WI38 (cell line): ENCODE results near the gene LRRC30.

Experiments
- H3K4me3 ChIP-seq: 2 replicates; pipeline ENCODE4 v1.5.1; 2011; ENCODE audit warnings: low read depth, mild to moderate bottlenecking, control low read depth, low read length
- CTCF ChIP-seq: IDR thresholded peaks from 2 replicates; pipeline ENCODE4 v1.5.1; 2012; ENCODE audit warnings: low read depth, mild to moderate bottlenecking, control low read depth, low read length

The LRRC30 gene

GRCh38 chr18:7230626-7231349 is at the start of gene LRRC30:
LRRC30 (plus strand) TSS chr18:7231089; CDS start chr18:7231139, 50 bp downstream.
- TF ChIP-seq CTCF = no peak
- H3K4me3 ChIP-seq = no peak within 1 kb of the TSS

DNA sequence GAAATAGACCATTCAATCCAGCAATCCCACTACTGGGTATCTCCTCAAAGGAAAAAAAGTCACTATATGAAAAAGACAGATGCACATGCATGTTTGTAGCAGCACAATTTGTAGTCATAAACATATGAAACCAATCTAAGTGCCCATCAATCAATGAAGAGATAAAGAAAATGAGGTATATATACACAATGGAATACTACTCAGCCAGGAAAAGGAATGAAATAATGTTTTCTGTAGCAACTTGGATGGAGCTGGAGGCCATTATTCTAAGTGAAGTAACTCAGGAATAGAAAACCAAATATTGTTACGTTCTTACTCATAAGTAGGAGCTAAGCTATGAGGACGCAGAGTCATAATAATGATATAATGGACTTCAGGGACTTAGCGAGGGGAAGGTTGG is 45.2 kb upstream of the LRRC30 start:
- TF ChIP-seq CTCF = no peak
- no peak overlapping the region for H3K4me3 ChIP-seq

- no peak for TF ChIP-seq CTCF
These were observed 40.2 kb upstream of the LRRC30 start for GRCh38 chr18:7190547-7191156.

GRCh38 chr18:7191736-7192135 is 39.2 kb upstream of the LRRC30 start:
- no peak overlapping the region for H3K4me3 ChIP-seq
- no peak for TF ChIP-seq CTCF

More at GRCh38 chr18:7190547-7191156, 40.2 kb upstream of the LRRC30 start:
- no peak overlapping the region for H3K4me3 ChIP-seq

DNA sequence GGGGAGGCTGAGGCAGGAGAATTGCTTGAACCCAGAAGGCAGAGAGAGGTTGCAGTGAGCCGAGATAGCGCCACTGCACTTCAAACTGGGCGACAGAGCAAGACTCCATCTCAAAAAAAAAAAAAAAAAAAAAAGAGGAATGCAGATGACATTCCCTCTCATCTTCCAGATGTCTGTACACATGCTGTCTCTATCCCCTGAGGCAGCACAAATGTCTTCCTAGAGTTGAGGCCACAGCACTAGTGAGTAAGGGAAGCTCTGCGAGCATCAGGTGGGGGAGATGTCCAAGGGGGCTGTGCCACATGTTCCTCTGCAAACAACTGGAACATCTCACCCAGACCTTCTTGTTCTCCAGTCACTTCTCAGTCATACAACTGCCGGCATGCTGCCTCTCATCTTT is 35.6 kb upstream of the LRRC30 start:
- no peak overlapping the region for H3K4me3 ChIP-seq
- no peak for TF ChIP-seq CTCF

DNA sequence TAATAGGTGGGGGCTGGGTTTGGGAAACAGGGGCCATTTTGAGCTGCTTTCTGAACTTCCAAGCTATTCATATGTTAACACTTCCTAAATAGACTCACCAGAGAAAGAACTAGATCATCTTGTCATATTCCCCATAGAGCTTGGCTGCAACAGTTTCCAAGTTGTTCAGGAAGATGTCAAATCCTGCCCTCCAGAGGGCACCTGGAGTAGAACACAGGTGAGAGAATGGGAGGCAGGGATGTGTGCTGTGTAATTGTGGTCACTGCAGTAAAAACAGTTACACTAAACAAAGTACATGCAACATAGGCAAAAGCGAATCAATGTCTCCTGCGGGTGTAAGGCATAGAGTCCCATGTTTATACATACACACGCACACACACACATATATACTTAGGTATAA is 34.5 kb upstream of the LRRC30 start:
- no peak overlapping the region for H3K4me3 ChIP-seq
- TF ChIP-seq CTCF = no peak

- no peak overlapping the region for H3K4me3 ChIP-seq
- TF ChIP-seq CTCF = no peak
These were observed 33.0 kb upstream of the LRRC30 start for GRCh38 chr18:7197854-7198253.
